Stimulated activated CD4-positive, alpha-beta T cell treated with anti-CD3 and anti-CD28 coated beads, Interleukin-1b, Interleukin-23, amount 100 ng/mL, for 24 hours (primary cell): ENCODE results near the gene ULK4.
"Not testable (repeated sequence)": the region's sequence is repeated elsewhere in the genome, so short reads cannot be mapped to it uniquely, and the experiment has no call there.

ENCODE experiments used
- DNase-seq, 4 experiments: peaks; one replicate each; pipeline ENCODE4 v3.0.0-alpha.2; 2020; ENCODE audit warnings: low read depth in 4 of 4, low spot score in 1 of 4

ULK4 gene

GRCh38 chr3:41581700-41582099 is 380.2 kb downstream of the ULK4 start:
- DNase-seq, result no peak

GRCh38 chr3:41580274-41580959 is 381.5 kb downstream of the ULK4 start:
- DNase-seq, result no peak

- DNase-seq, result no peak
These were observed 382.0 kb downstream of the ULK4 start for GRCh38 chr3:41579861-41580260.

GRCh38 chr3:41578798-41579197 is 383.1 kb downstream of the ULK4 start:
- DNase-seq, result no peak

- DNase-seq, result no peak
These were observed 386.2 kb downstream of the ULK4 start for GRCh38 chr3:41575724-41576123.

GRCh38 chr3:41574900-41575299 is 387.0 kb downstream of the ULK4 start:
- DNase-seq, result no peak

- no peak for DNase-seq
These were observed 388.3 kb downstream of the ULK4 start for GRCh38 chr3:41573591-41573990.

- DNase-seq, result no peak
These were observed 389.8 kb downstream of the ULK4 start for GRCh38 chr3:41572092-41572491.

- no peak for DNase-seq
These were observed 392.1 kb downstream of the ULK4 start for GRCh38 chr3:41569632-41570305.

GRCh38 chr3:41565948-41566514 is 395.9 kb downstream of the ULK4 start:
- DNase-seq, result no peak

- no peak for DNase-seq
These were observed 396.9 kb downstream of the ULK4 start for GRCh38 chr3:41565003-41565402.

GRCh38 chr3:41556245-41556644 is 405.7 kb downstream of the ULK4 start:
- not testable (repeated sequence) for DNase-seq

- no peak for DNase-seq
These were observed 428.9 kb downstream of the ULK4 start for GRCh38 chr3:41532976-41533375.

GRCh38 chr3:41526995-41527573 is 434.8 kb downstream of the ULK4 start:
- DNase-seq, result no peak

- no peak for DNase-seq
These were observed 436.4 kb downstream of the ULK4 start for GRCh38 chr3:41525303-41526064.

- DNase-seq, result no peak
These were observed 438.0 kb downstream of the ULK4 start for GRCh38 chr3:41523897-41524296.

GRCh38 chr3:41522612-41523011 is 439.3 kb downstream of the ULK4 start:
- DNase-seq, result no peak

- no peak for DNase-seq
These were observed 440.8 kb downstream of the ULK4 start for GRCh38 chr3:41521010-41521655.

- no peak for DNase-seq
These were observed 442.2 kb downstream of the ULK4 start for GRCh38 chr3:41519746-41520145.

GRCh38 chr3:41518626-41519025 is 443.3 kb downstream of the ULK4 start:
- DNase-seq, result no peak
